ENCODE data around the gene SLC35D1. TPM values are rescaled to one million over a fixed set of nuclear protein-coding genes. Genes with fewer than 3 reads are reported as not detected.
"Not testable (repeated sequence)": the region's sequence is repeated elsewhere in the genome, so short reads cannot be mapped to it uniquely, and the experiment has no call there.

The SLC35D1 gene
- total RNA-seq, 4 donors from 2014 or later: 10.0 to 68.6 (median 51.9) TPM

DNA sequence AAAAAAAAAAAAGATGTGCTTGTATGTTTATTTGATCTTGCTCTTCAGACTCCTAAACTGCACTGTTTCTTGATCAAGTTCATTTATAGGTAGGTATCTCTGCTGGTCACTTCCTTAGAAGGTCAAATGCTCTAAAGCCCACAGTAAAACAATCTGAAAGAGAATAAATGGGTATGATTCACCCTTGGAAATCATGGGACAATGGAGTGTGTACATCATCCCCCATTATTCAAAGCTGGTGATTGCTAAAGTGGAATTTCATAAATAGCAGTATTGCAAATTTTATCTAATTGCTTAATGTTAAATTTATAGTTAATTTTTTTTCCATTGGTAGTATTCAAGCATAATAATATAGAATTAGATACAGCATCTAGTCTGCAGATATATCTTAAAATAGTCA is 75.7 kb downstream of the SLC35D1 start:
- DNase-seq: no peak
- TF ChIP-seq POLR2A (IDR thresholded peaks at IDR 0.05) (no peak), CTCF (IDR thresholded peaks at IDR 0.05) (no peak), POLR2AphosphoS5 (IDR thresholded peaks at IDR 0.05) (no peak), EP300 (IDR thresholded peaks at IDR 0.05; ENCODE audit: low read depth) (no peak)
- no peak overlapping the region for H3K27ac ChIP-seq
- intact Hi-C loops (cut with DNase I; ENCODE audit: low total_unique reads): no loop called here
- peaks cover 7 to 30% (median 19%) of the 10 kb centered on the region in 4 donors for H3K4me1 ChIP-seq
- H3K9me3 ChIP-seq: no peaks in the 10 kb centered on the region
- H3K27me3 ChIP-seq: no peaks in the 10 kb centered on the region
- no peak overlapping the region for H3K4me3 ChIP-seq
- peaks cover 0 to 59% (median 23%) of the 10 kb centered on the region in 4 donors for H3K36me3 ChIP-seq
- in situ Hi-C loops (cut with MboI; ENCODE audit: low pct_ligation_motif_present in 1 of 4, low pct_unique_long_range_greater_than_20kb in 1 of 4, low sequenced_read_pairs in 3 of 4): loop anchor here in 2 of 4 donors (25.0 kb wide), 1 partner anchor 216 kb away; the partner anchor contains the start of gene DYNLT5 (in 2 of the 2)

DNA sequence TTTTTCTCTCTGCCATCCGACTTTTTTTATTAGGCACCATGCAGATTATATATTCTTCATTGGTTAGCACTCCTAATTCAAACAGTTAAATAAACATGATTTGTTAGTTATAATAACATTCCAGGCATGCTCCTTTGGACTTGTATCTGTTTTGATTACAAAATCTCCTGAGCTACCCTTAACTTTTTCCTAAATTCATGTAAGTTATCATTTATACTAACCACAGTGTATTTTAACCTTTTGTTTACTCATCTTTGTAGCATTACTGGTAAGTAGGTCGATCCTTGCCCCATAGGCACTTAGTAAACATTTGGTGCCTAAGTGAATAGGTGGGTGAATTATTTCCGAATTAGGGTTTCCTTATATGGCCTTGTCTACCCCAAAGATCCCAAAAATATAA is 85.4 kb downstream of the SLC35D1 start:
- Histone ChIP-seq H3K4me3 (no peak overlapping the region), H3K36me3 (peaks cover 0 to 76% (median 30%) of the 10 kb centered on the region in 4 donors), H3K27me3 (no peaks in the 10 kb centered on the region), H3K27ac (no peak overlapping the region), H3K9me3 (no peaks in the 10 kb centered on the region), H3K4me1 (no peaks in the 10 kb centered on the region)
- 65 to 68% methylated on average over 3 of the region's 3 CpGs for WGBS, 2 donors (ENCODE audit: low coverage in 1 of 2)
- intact Hi-C loops (cut with DNase I; ENCODE audit: low total_unique reads) (no loop called here), in situ Hi-C loops (cut with MboI; ENCODE audit: low pct_ligation_motif_present in 1 of 4, low pct_unique_long_range_greater_than_20kb in 1 of 4, low sequenced_read_pairs in 3 of 4) (no loop called here)
- no peak for DNase-seq
- TF ChIP-seq POLR2A (IDR thresholded peaks at IDR 0.05) (no peak), EP300 (IDR thresholded peaks at IDR 0.05; ENCODE audit: low read depth) (no peak), POLR2AphosphoS5 (IDR thresholded peaks at IDR 0.05) (no peak), CTCF (IDR thresholded peaks at IDR 0.05) (no peak)

GRCh38 chr1:66966188-66966873 is 87.6 kb downstream of the SLC35D1 start:
- H3K9me3 ChIP-seq; DNase-seq; in situ Hi-C loops (cut with MboI; ENCODE audit: low pct_ligation_motif_present in 1 of 4, low pct_unique_long_range_greater_than_20kb in 1 of 4, low sequenced_read_pairs in 3 of 4); H3K4me1 ChIP-seq; intact Hi-C loops (cut with DNase I; ENCODE audit: low total_unique reads); H3K27ac ChIP-seq; H3K27me3 ChIP-seq; H3K4me3 ChIP-seq: not testable (repeated sequence)
- WGBS, 2 donors (ENCODE audit: low coverage in 1 of 2): 93 to 94% methylated on average over 4 to 7 of the region's 7 CpGs
- peaks cover 0 to 82% (median 31%) of the 10 kb centered on the region in 4 donors for H3K36me3 ChIP-seq

- Histone ChIP-seq H3K4me3 (no peak overlapping the region), H3K27me3 (no peaks in the 10 kb centered on the region), H3K27ac (no peak overlapping the region), H3K9me3 (no peaks in the 10 kb centered on the region), H3K4me1 (peaks cover 0 to 8% (median 2%) of the 10 kb centered on the region in 4 donors), H3K36me3 (peaks cover 0 to 64% (median 19%) of the 10 kb centered on the region in 4 donors)
- intact Hi-C loops (cut with DNase I; ENCODE audit: low total_unique reads): no loop called here
- no peak for DNase-seq
- TF ChIP-seq CTCF (IDR thresholded peaks at IDR 0.05): no peak
- TF ChIP-seq POLR2A (IDR thresholded peaks at IDR 0.05): no peak
- TF ChIP-seq POLR2AphosphoS5 (IDR thresholded peaks at IDR 0.05): no peak
- TF ChIP-seq EP300 (IDR thresholded peaks at IDR 0.05; ENCODE audit: low read depth): no peak
- WGBS, 2 donors (ENCODE audit: low coverage in 1 of 2): 91 to 92% methylated on average over 3 of the region's 3 CpGs
- in situ Hi-C loops (cut with MboI; ENCODE audit: low pct_ligation_motif_present in 1 of 4, low pct_unique_long_range_greater_than_20kb in 1 of 4, low sequenced_read_pairs in 3 of 4): no loop called here
Measured at GRCh38 chr1:66957938-66958337, 96.0 kb downstream of the SLC35D1 start.
